ENCODE measurements around the gene DGUOK. TPM values are rescaled to one million over a fixed set of nuclear protein-coding genes. Genes with fewer than 3 reads are reported as not detected.

DGUOK gene
- total and polyA plus RNA-seq, 2 of the 4 experiments (the other 2 are of a cell fraction): 66.3 to 111 TPM

GRCh38 chr2:73931531-73932500 lies 5.1 kb downstream of the DGUOK start:
- in situ Hi-C loops (cut with MboI; ENCODE audit: low sequenced_read_pairs) (no loop called here), intact Hi-C loops (cut with micrococcal nuclease) (no loop called here), dilution Hi-C loops (cut with HindIII; ENCODE audit: low sequenced_read_pairs, unreplicated experiment) (no loop called here)
- H3K79me1 ChIP-seq (ENCODE audit: low read depth in 1 of 2, low read length in 2 of 2): peaks cover 43 to 89% of the 10 kb centered on the region in 2 experiments
- H3K27ac ChIP-seq (ENCODE audit: insufficient read depth, low read length): no peak overlapping the region
- H3K9me1 ChIP-seq (ENCODE audit: insufficient read depth, low read length): peaks cover 11% of the 10 kb centered on the region
- H3K4me3 ChIP-seq (ENCODE audit: insufficient read depth, low read depth, low read length): no peak overlapping the region
- no peak overlapping the region for H4K91ac ChIP-seq (ENCODE audit: insufficient read depth, low read depth, low read length)
- no peak overlapping the region for H4K5ac ChIP-seq (ENCODE audit: low read depth, low read length)
- H4K8ac ChIP-seq (ENCODE audit: low read depth in 2 of 2, low read length in 2 of 2): no peak overlapping the region
- H2BK5ac ChIP-seq (ENCODE audit: low read depth, low read length, poor library complexity, severe bottlenecking): no peak overlapping the region
- WGBS, 2 experiments (ENCODE audit: extremely low coverage in 2 of 2, insufficient read length in 1 of 2): 100% methylated on average over 4 of the region's 7 CpGs; no CpG with 5 or more reads in 1 of the 2 experiments
- H3K23ac ChIP-seq (ENCODE audit: low read depth, low read length): no peak overlapping the region
- H3K56ac ChIP-seq (ENCODE audit: extremely low read depth, insufficient read depth, low read length): no peak overlapping the region
- H3K4me2 ChIP-seq (ENCODE audit: low read depth, low read length): no peak overlapping the region; the same call in 1 of the 2 replicates
- no peak overlapping the region for H3K18ac ChIP-seq (ENCODE audit: low read depth, low read length)
- POLR2A ChIA-PET (ENCODE audit: unreplicated experiment): no interaction called here
- no peak overlapping the region for H2AFZ ChIP-seq (replicated peaks; ENCODE audit: low read length, poor library complexity)
- H3K9me3 ChIP-seq (ENCODE audit: control insufficient read depth, insufficient read depth, low read length): no peaks in the 10 kb centered on the region
- H2AK5ac ChIP-seq (ENCODE audit: low read depth, low read length): 0 out of 2 replicates have a peak overlapping the region, but pooled peaks have one; percentile 20
- peaks cover 72% of the 10 kb centered on the region for H4K20me1 ChIP-seq (ENCODE audit: insufficient read depth, low read length)
- no peak overlapping the region for H3K14ac ChIP-seq (replicated peaks; ENCODE audit: low read depth, low read length)
- BruUV-seq (replicated peaks): no TSS peak
- ATAC-seq (ENCODE audit: low read depth) (peak; percentile 72), DNase-seq (peak; percentile 69)
- no peak overlapping the region for H2BK15ac ChIP-seq (ENCODE audit: low read depth, low read length)
- no peak overlapping the region for H3K4ac ChIP-seq (ENCODE audit: low read depth, low read length)
- H2BK20ac ChIP-seq (ENCODE audit: low read depth, low read length): no peak overlapping the region
- peaks cover 4% of the 10 kb centered on the region for H3K36me3 ChIP-seq (ENCODE audit: control insufficient read depth, insufficient read depth, low read length)
- H2BK120ac ChIP-seq (ENCODE audit: low read depth, low read length): no peak overlapping the region
- no peaks in the 10 kb centered on the region for H3K27me3 ChIP-seq (ENCODE audit: control insufficient read depth, insufficient read depth, low read length)
- H2AK9ac ChIP-seq (replicated peaks; ENCODE audit: low read depth, low read length, poor library complexity): no peak overlapping the region
- TF ChIP-seq MAFK (IDR thresholded peaks at IDR 0.05; ENCODE audit: low read depth, low read length) (peak; percentile 53), RCOR1 (IDR thresholded peaks at IDR 0.05; ENCODE audit: insufficient replicate concordance, low read length) (no peak), FOS (IDR thresholded peaks at IDR 0.05; ENCODE audit: low read depth, low read length) (peak; percentile 52; the same call in 1 of the 2 replicates), NFE2L2 (IDR thresholded peaks at IDR 0.05; ENCODE audit: low read depth, low read length) (no peak)
- CTCF ChIA-PET: no interaction called here
- no peak overlapping the region for H3K9ac ChIP-seq (ENCODE audit: low read depth, low read length)
- peaks cover 11% of the 10 kb centered on the region for H3K4me1 ChIP-seq (ENCODE audit: control insufficient read depth, insufficient read depth, low read length)

Data from IMR-90 (cell line).